ENCODE data around the gene SLC38A9.

SLC38A9 gene

GRCh38 chr5:55713871-55714270, 1.7 kb upstream of the SLC38A9 start:
- Histone ChIP-seq H4K20me1 (ENCODE audit: insufficient read depth, low read length) (no peaks in the 10 kb centered on the region), H3K9me3 (ENCODE audit: low read length) (no peaks in the 10 kb centered on the region), H2AFZ (ENCODE audit: low read length) (no peak overlapping the region), H3K4me1 (ENCODE audit: insufficient read depth, low read length, severe bottlenecking) (peaks cover 18% of the 10 kb centered on the region), H3F3A (ENCODE audit: insufficient read depth, low read length) (no peaks in the 10 kb centered on the region), H3K27ac (ENCODE audit: low read depth, low read length, poor library complexity, severe bottlenecking) (no peak overlapping the region), H3K4me2 (ENCODE audit: low read length) (no peak overlapping the region), H3K36me3 (ENCODE audit: insufficient read depth, low read length) (peaks cover 1% of the 10 kb centered on the region; the same call in 1 of the 2 replicates), H3K79me2 (ENCODE audit: insufficient read depth, low read length) (no peaks in the 10 kb centered on the region), H3K9me2 (ENCODE audit: low read depth, low read length) (no peaks in the 10 kb centered on the region), H3K27me3 (ENCODE audit: insufficient read depth, low read length) (no peaks in the 10 kb centered on the region; the same call in 1 of the 2 replicates), H3K4me3 (ENCODE audit: low read depth, low read length, poor library complexity, severe bottlenecking) (no peak overlapping the region), H3K9ac (ENCODE audit: low read length) (no peak overlapping the region)
- TF ChIP-seq, protein P1, sequence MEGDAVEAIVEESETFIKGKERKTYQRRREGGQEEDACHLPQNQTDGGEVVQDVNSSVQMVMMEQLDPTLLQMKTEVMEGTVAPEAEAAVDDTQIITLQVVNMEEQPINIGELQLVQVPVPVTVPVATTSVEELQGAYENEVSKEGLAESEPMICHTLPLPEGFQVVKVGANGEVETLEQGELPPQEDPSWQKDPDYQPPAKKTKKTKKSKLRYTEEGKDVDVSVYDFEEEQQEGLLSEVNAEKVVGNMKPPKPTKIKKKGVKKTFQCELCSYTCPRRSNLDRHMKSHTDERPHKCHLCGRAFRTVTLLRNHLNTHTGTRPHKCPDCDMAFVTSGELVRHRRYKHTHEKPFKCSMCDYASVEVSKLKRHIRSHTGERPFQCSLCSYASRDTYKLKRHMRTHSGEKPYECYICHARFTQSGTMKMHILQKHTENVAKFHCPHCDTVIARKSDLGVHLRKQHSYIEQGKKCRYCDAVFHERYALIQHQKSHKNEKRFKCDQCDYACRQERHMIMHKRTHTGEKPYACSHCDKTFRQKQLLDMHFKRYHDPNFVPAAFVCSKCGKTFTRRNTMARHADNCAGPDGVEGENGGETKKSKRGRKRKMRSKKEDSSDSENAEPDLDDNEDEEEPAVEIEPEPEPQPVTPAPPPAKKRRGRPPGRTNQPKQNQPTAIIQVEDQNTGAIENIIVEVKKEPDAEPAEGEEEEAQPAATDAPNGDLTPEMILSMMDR (IDR thresholded peaks at IDR 0.05; ENCODE audit: low read length), result no peak
- no peak for TF ChIP-seq EZH2 (IDR thresholded peaks at IDR 0.05; ENCODE audit: borderline replicate concordance, low read length)

DNA sequence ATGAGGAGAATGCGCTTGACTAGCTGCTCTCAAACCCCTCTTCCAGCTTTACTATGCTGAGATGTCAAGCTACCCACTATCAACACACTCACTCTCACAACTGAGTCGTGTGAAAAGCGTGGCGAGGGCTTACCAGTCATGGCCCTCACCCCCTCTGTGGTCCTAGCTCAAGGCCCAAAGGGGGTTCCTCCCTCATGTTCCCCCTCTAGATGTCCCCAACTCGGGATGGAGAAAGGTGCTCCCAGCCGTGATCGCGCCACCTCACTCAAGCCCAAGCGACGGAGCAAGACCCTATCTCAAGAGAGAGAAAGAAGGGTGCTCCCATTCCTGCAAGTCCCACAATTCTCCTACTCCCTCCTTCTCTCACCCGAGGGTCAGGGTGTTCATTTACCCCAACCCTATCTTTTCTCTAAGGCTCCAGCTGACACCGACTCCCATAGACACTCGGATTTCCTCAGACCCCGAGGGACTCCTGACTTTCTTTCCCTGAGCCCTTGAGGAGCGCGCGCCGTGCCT, 559 bp downstream of the SLC38A9 start:
- Histone ChIP-seq H3K79me2 (ENCODE audit: insufficient read depth, low read length) (no peaks in the 10 kb centered on the region), H3K27me3 (ENCODE audit: insufficient read depth, low read length) (no peaks in the 10 kb centered on the region; the same call in 1 of the 2 replicates), H3F3A (ENCODE audit: insufficient read depth, low read length) (no peaks in the 10 kb centered on the region), H3K4me1 (ENCODE audit: insufficient read depth, low read length, severe bottlenecking) (peaks cover 18% of the 10 kb centered on the region), H3K9me2 (ENCODE audit: low read depth, low read length) (no peaks in the 10 kb centered on the region), H3K27ac (ENCODE audit: low read depth, low read length, poor library complexity, severe bottlenecking) (no peak overlapping the region), H3K36me3 (ENCODE audit: insufficient read depth, low read length) (peaks cover 8% of the 10 kb centered on the region; the same call in 1 of the 2 replicates), H3K4me2 (ENCODE audit: low read length) (peak overlapping the region; percentile 94), H2AFZ (ENCODE audit: low read length) (peak overlapping the region; percentile 59; the same call in 1 of the 2 replicates), H4K20me1 (ENCODE audit: insufficient read depth, low read length) (no peaks in the 10 kb centered on the region), H3K4me3 (ENCODE audit: low read depth, low read length, poor library complexity, severe bottlenecking) (peak overlapping the region; percentile 84), H3K9ac (ENCODE audit: low read length) (peak overlapping the region; percentile 79), H3K9me3 (ENCODE audit: low read length) (no peaks in the 10 kb centered on the region)
- TF ChIP-seq EZH2 (IDR thresholded peaks at IDR 0.05; ENCODE audit: borderline replicate concordance, low read length), result no peak
- TF ChIP-seq, protein P1 (IDR thresholded peaks at IDR 0.05; ENCODE audit: low read length), result no peak

DNA sequence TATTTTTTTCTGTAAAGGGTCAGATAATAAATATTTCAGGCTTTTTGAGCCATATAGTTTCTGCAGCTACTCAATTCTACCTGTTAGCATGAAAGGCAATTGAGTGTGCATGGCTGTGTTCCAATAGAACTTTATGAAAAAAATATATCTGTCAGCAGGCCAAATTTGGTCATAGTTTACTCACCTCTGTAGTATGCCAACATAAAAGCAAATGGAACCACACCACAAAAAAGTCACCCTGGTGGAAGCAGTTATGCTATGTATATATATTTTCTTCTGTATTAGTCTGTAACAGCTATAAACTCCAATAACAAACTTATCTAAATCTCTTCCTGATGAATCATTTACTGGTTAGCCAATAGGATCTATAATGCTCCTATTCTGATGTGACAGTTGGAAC, 3.4 kb downstream of the SLC38A9 start:
- Histone ChIP-seq H3F3A (ENCODE audit: insufficient read depth, low read length) (no peaks in the 10 kb centered on the region), H2AFZ (ENCODE audit: low read length) (no peak overlapping the region), H3K4me1 (ENCODE audit: insufficient read depth, low read length, severe bottlenecking) (peaks cover 18% of the 10 kb centered on the region), H3K4me2 (ENCODE audit: low read length) (no peak overlapping the region), H3K9ac (ENCODE audit: low read length) (no peak overlapping the region), H3K27ac (ENCODE audit: low read depth, low read length, poor library complexity, severe bottlenecking) (no peak overlapping the region), H3K9me3 (ENCODE audit: low read length) (no peaks in the 10 kb centered on the region), H4K20me1 (ENCODE audit: insufficient read depth, low read length) (no peaks in the 10 kb centered on the region), H3K9me2 (ENCODE audit: low read depth, low read length) (no peaks in the 10 kb centered on the region), H3K4me3 (ENCODE audit: low read depth, low read length, poor library complexity, severe bottlenecking) (no peak overlapping the region), H3K27me3 (ENCODE audit: insufficient read depth, low read length) (no peaks in the 10 kb centered on the region), H3K79me2 (ENCODE audit: insufficient read depth, low read length) (no peaks in the 10 kb centered on the region), H3K36me3 (ENCODE audit: insufficient read depth, low read length) (peaks cover 8% of the 10 kb centered on the region; the same call in 1 of the 2 replicates)
- TF ChIP-seq EZH2 (IDR thresholded peaks at IDR 0.05; ENCODE audit: borderline replicate concordance, low read length), result no peak
- TF ChIP-seq, protein P1 (IDR thresholded peaks at IDR 0.05; ENCODE audit: low read length), result no peak

All from OCI-LY1 (cell line).